HCT116 (cell line): ENCODE measurements around the gene CASK. TPM values are rescaled to one million over a fixed set of nuclear protein-coding genes. Genes with fewer than 3 reads are reported as not detected.

ENCODE experiments used
- ATAC-seq: fragments of 200-7000 bp; cut with Tn5 transposase; 2 replicates; pipeline ENCODE4 v1.9.1; 2020; ENCODE audit warnings: mild to moderate bottlenecking, moderate library complexity
- BruUV-seq: library from RNA; stranded (reverse); fragments of 400-500 nt; replicated peaks from 2 replicates; lab custom pipeline; 2021; lab: Mats Ljungman, UMichigan
- CTCF ChIA-PET: fragments of 300-600 bp; sonication (Branson Sonifier 250); formaldehyde crosslinking; loops from one replicate; lab custom pipeline; 2021; ENCODE audit warnings: antibody characterized with exemption; lab: Charles Lee
- POLR2A ChIA-PET: fragments of 300-600, 350-600 bp; sonication (Branson Sonifier 250); formaldehyde crosslinking; loops from one replicate; lab custom pipeline; 2021; ENCODE audit warnings: antibody characterized with exemption; lab: Charles Lee
- RAD21 ChIA-PET, 2 experiments: fragments of 300-600 bp; sonication (Branson Sonifier 250); formaldehyde crosslinking; loops; one replicate each; lab custom pipeline; 2023; ENCODE audit warnings: low total read pairs in 2 of 2; ENCODE audit not compliant: uncharacterized antibody in 2 of 2, unreplicated experiment in 2 of 2, low non-redundant PET in 1 of 2; lab: Charles Lee
- DNase-seq: peaks from one replicate; pipeline ENCODE4 v3.0.0-alpha.2; 2010; ENCODE audit warnings: low read depth, low spot score
- H2AFZ ChIP-seq: fragments of 200-600 bp; shearing (Covaris generic), sonication (generic); 2 replicates; pipeline ENCODE4 v1.6.1; 2017; ENCODE audit warnings: low read depth, mixed run types, mixed read lengths, antibody characterized with exemption, low read length; ENCODE audit not compliant: poor library complexity, severe bottlenecking
- H3K27ac ChIP-seq: 2 replicates; pipeline ENCODE4 v1.5.1; 2012; ENCODE audit warnings: low read depth, low read length
- H3K27me3 ChIP-seq: fragments of 200-600 bp; sonication (generic); 2 replicates; pipeline ENCODE4 v1.6.1; 2016; ENCODE audit warnings: mixed run types, low read length, mixed read lengths; ENCODE audit not compliant: insufficient read depth
- H3K36me3 ChIP-seq, 2 experiments: fragments of 200-500 bp in 1 of 2; fragments of 200-600 bp in 1 of 2; sonication (Bioruptor generic) in 1 of 2; sonication (generic) in 1 of 2; 2 replicates each; pipeline versions ENCODE4 v1.5.1 to v1.6.1; 2014 to 2016; ENCODE audit warnings: low read length in 2 of 2, inconsistent platforms in 1 of 2, mixed read lengths in 1 of 2, mixed run types in 1 of 2; ENCODE audit not compliant: insufficient read depth in 2 of 2, control insufficient read depth in 1 of 2
- H3K4me1 ChIP-seq, 2 experiments: fragments of 200-600 bp in 1 of 2; sonication (generic) in 1 of 2; 2 replicates each; pipeline versions ENCODE4 v1.5.1 to v1.6.1; 2012 to 2017; ENCODE audit warnings: low read length in 2 of 2, inconsistent platforms in 1 of 2, mild to moderate bottlenecking in 1 of 2, mixed read lengths in 1 of 2, mixed run types in 1 of 2, moderate library complexity in 1 of 2; ENCODE audit not compliant: insufficient read depth in 2 of 2, control insufficient read depth in 1 of 2
- H3K4me2 ChIP-seq: fragments of 200-600 bp; sonication (generic); 2 replicates; pipeline ENCODE4 v1.6.1; 2017; ENCODE audit warnings: mixed run types, low read length, mixed read lengths
- H3K4me3 ChIP-seq, 2 experiments: fragments of 200-600 bp in 1 of 2; sonication (generic) in 1 of 2; replicated peaks in 1 of 2; 2 replicates each; pipeline ENCODE4 v1.5.1; 2011 to 2016; ENCODE audit warnings: low read length in 2 of 2, control low read depth in 1 of 2, low read depth in 1 of 2, mild to moderate bottlenecking in 1 of 2, mixed read lengths in 1 of 2, mixed run types in 1 of 2
- H3K79me2 ChIP-seq: fragments of 200-600 bp; sonication (generic); 2 replicates; pipeline ENCODE4 v1.6.1; 2017; ENCODE audit warnings: mild to moderate bottlenecking, mixed run types, low read length, moderate library complexity, mixed read lengths; ENCODE audit not compliant: insufficient read depth
- H3K9ac ChIP-seq: fragments of 200-600 bp; sonication (generic); 2 replicates; pipeline ENCODE4 v1.6.1; 2016; ENCODE audit warnings: low read length, mixed read lengths
- H3K9me2 ChIP-seq: fragments of 200-600 bp; sonication (generic), shearing (Covaris generic); 2 replicates; pipeline ENCODE4 v1.6.1; 2017; ENCODE audit warnings: mixed run types, mild to moderate bottlenecking, moderate library complexity; ENCODE audit not compliant: insufficient read depth
- H3K9me3 ChIP-seq, 2 experiments: fragments of 200-500 bp in 1 of 2; fragments of 200-600 bp in 1 of 2; sonication (Bioruptor generic) in 1 of 2; sonication (generic) in 1 of 2; 2 replicates each; pipeline ENCODE4 v1.6.1; 2014 to 2017; ENCODE audit warnings: low read length in 2 of 2, mixed read lengths in 2 of 2, inconsistent platforms in 1 of 2, low read depth in 1 of 2, mild to moderate bottlenecking in 1 of 2, mixed run types in 1 of 2, moderate library complexity in 1 of 2; ENCODE audit not compliant: control insufficient read depth in 1 of 2, insufficient read depth in 1 of 2
- H4K20me1 ChIP-seq: fragments of 200-600 bp; sonication (generic), shearing (Covaris generic); 2 replicates; pipeline ENCODE4 v1.6.1; 2017; ENCODE audit warnings: mixed run types, mild to moderate bottlenecking, moderate library complexity; ENCODE audit not compliant: insufficient read depth
- CEBPB ChIP-seq: IDR thresholded peaks from 2 replicates; pipeline ENCODE4 v1.6.1; 2012; ENCODE audit warnings: low read depth
- EZH2 ChIP-seq: fragments of 200-600 bp; sonication (generic); IDR thresholded peaks from 2 replicates; pipeline ENCODE4 v1.6.1; 2017; ENCODE audit warnings: antibody characterized with exemption, mixed run types
- EZH2phosphoT487 ChIP-seq: fragments of 200-600 bp; IDR thresholded peaks from 2 replicates; pipeline ENCODE4 v1.6.1; 2018; ENCODE audit warnings: antibody characterized with exemption, borderline replicate concordance
- POLR2A ChIP-seq: IDR thresholded peaks from 2 replicates; pipeline ENCODE4 v1.7.0; 2011; ENCODE audit warnings: borderline replicate concordance; ENCODE audit not compliant: insufficient read depth, insufficient read length; ENCODE audit errors: extremely low read depth
- RAD21 ChIP-seq: IDR thresholded peaks from 2 replicates; pipeline ENCODE4 v1.6.1; 2012; ENCODE audit warnings: low read depth, mild to moderate bottlenecking
- REST ChIP-seq: IDR thresholded peaks from 2 replicates; pipeline ENCODE4 v1.6.1; 2012; ENCODE audit warnings: low read depth
- SRF ChIP-seq: IDR thresholded peaks from 2 replicates; pipeline ENCODE4 v1.6.1; 2012; ENCODE audit warnings: low read depth
- YY1 ChIP-seq: IDR thresholded peaks from 2 replicates; pipeline ENCODE4 v1.6.1; 2011; ENCODE audit warnings: low read length, low read depth, moderate library complexity, mild to moderate bottlenecking; ENCODE audit not compliant: insufficient replicate concordance; ENCODE audit errors: extremely low read depth
- intact Hi-C: fragments of 100-400 bp; cut with micrococcal nuclease; formaldehyde crosslinking; loops from 2 replicates; pipeline ENCODE4 v1.10.0; 2022
- total RNA-seq: library from RNA; stranded (reverse); gene quantifications from one replicate; pipeline ENCODE4 v1.2.1, GENCODE V29; 2021; ENCODE audit not compliant: unreplicated experiment
- TF ChIP-seq, protein P1 (sequence below): IDR thresholded peaks from 2 replicates; pipeline ENCODE4 v1.6.1; 2011; ENCODE audit warnings: mild to moderate bottlenecking, low read length, moderate library complexity; ENCODE audit not compliant: insufficient replicate concordance; ENCODE audit errors: extremely low read depth

CASK gene
- total RNA-seq, 1 experiment from 2014 or later = 39.0 TPM

DNA sequence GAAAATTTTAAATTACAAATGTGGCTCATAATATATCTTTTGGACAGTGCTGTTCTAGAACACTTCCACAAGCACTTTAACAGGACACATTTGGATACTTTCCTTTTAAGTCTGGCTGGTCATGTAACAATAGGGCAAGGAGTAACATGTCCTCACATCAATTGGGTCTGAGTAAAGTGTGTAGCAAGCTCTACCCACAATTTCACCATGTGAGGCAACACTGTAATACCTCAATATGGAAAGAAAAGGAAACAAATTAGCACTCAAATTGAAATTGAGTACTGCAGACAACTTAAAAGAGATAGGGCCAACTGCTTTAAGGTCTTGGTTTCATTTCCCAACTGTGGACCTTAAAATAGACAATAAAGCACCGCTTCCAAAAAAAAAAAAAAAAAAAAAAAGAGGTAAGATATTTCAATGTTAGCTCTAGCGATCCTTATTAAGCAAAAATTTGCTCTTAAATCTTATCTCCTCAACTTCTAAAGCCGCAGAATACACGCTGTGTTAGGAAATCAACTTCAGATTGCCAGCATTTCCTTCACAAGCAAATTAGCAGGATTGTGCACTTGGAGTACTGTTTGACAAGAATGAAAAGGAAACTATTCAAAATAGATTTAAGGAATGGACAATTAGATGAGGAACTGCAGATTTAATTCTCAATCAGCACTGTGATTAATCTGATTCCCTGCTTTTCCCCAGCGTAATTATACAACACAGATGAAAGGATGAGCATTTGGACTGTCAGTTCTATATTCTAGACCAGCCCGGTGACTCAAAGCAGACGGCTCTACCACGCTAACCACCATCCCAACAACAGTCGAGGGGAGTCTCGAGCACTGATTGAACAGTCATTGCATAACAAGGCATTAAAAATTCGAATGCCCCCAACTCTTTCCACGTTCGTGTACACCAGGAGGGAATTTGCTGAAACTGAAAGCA, 1.6 kb downstream of the CASK start:
- BruUV-seq = TSS peak; percentile 51
- no peaks in the 10 kb centered on the region for H4K20me1 ChIP-seq
- no peak for ATAC-seq
- TF ChIP-seq CEBPB (no peak), POLR2A (no peak), RAD21 (no peak)
- H3K4me3 ChIP-seq = peak overlapping the region; percentile 55 to 76
- no peaks in the 10 kb centered on the region for H3K36me3 ChIP-seq
- POLR2A ChIA-PET = no interaction called here
- DNase-seq = no peak
- intact Hi-C loops = no loop called here
- peak overlapping the region; percentile 85 for H3K4me2 ChIP-seq
- RAD21 ChIA-PET = no interaction called here
- no peaks in the 10 kb centered on the region for H3K9me2 ChIP-seq
- peak overlapping the region; percentile 69 for H3K9ac ChIP-seq
- peaks cover 2 to 12% of the 10 kb centered on the region in 2 experiments; a peak in 3 of 4 replicates for H3K4me1 ChIP-seq
- no peaks in the 10 kb centered on the region for H3K9me3 ChIP-seq
- peaks cover 60% of the 10 kb centered on the region for H3K79me2 ChIP-seq
- peak overlapping the region; percentile 69 for H3K27ac ChIP-seq
- CTCF ChIA-PET = no interaction called here
- no peak overlapping the region for H2AFZ ChIP-seq
- no peaks in the 10 kb centered on the region for H3K27me3 ChIP-seq

DNA sequence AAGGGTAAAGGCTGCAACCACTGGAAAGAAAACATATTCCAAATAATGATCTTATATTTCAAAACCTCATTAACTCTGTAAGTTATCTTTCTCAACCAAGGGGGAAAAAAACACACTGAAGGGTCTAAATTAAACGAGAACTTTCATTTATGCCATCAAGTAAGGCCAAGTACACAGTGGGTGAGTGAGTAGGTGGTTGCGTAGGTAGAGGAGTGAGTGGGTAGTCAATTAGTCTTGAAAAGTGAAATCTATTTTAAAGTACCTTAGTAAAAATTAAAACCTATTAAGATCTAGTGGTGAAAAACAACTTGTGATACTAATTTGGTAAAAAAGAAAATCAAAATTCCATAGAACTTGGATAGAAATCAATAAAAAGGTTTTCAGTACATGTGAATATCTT, 3.5 kb downstream of the CASK start:
- no peaks in the 10 kb centered on the region for H3K36me3 ChIP-seq
- H3K27ac ChIP-seq = no peak overlapping the region
- no peaks in the 10 kb centered on the region for H3K9me3 ChIP-seq
- ChIA-PET RAD21 (no interaction called here), CTCF (interaction anchor here (0.8 kb wide), 1 partner anchor 138 kb away, joined by 3 read pairs; no protein-coding TSS in a partner anchor), POLR2A (no interaction called here)
- BruUV-seq = no TSS peak
- no peaks in the 10 kb centered on the region for H3K9me2 ChIP-seq
- H2AFZ ChIP-seq = no peak overlapping the region
- H3K9ac ChIP-seq = no peak overlapping the region
- intact Hi-C loops = no loop called here
- ATAC-seq (no peak), DNase-seq (no peak)
- no peak overlapping the region for H3K4me3 ChIP-seq
- peaks cover 74% of the 10 kb centered on the region for H3K79me2 ChIP-seq
- no peaks in the 10 kb centered on the region for H3K27me3 ChIP-seq
- H3K4me2 ChIP-seq = no peak overlapping the region
- H3K4me1 ChIP-seq = peaks cover 2 to 12% of the 10 kb centered on the region in 2 experiments; a peak in 3 of 4 replicates
- no peaks in the 10 kb centered on the region for H4K20me1 ChIP-seq
- TF ChIP-seq EZH2phosphoT487 (no peak), SRF (no peak), EZH2 (no peak), REST (no peak), CEBPB (no peak), POLR2A (no peak), YY1 (no peak)
- TF ChIP-seq, protein P1, sequence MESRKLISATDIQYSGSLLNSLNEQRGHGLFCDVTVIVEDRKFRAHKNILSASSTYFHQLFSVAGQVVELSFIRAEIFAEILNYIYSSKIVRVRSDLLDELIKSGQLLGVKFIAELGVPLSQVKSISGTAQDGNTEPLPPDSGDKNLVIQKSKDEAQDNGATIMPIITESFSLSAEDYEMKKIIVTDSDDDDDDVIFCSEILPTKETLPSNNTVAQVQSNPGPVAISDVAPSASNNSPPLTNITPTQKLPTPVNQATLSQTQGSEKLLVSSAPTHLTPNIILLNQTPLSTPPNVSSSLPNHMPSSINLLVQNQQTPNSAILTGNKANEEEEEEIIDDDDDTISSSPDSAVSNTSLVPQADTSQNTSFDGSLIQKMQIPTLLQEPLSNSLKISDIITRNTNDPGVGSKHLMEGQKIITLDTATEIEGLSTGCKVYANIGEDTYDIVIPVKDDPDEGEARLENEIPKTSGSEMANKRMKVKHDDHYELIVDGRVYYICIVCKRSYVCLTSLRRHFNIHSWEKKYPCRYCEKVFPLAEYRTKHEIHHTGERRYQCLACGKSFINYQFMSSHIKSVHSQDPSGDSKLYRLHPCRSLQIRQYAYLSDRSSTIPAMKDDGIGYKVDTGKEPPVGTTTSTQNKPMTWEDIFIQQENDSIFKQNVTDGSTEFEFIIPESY = no peak
